Measurements from ENCODE around the gene CFAP52.
"Not testable (repeated sequence)": the region's sequence is repeated elsewhere in the genome, so short reads cannot be mapped to it uniquely, and the experiment has no call there.

CFAP52 gene

GRCh38 chr17:9568957-9569588 lies 7.4 kb upstream of the CFAP52 start:
- no peak for DNase-seq (ENCODE audit: low spot score)

GRCh38 chr17:9571201-9571600 lies 5.2 kb upstream of the CFAP52 start:
- DNase-seq (ENCODE audit: low spot score): no peak

GRCh38 chr17:9575381-9576101 lies 901 bp upstream of the CFAP52 start, which contains the start of gene STX8:
Gene STX8, minus strand, starts transcription at chr17:9575820. Its CDS starts 12 bp downstream, at chr17:9575808.
- DNase-seq (ENCODE audit: low spot score): peak; percentile 62

GRCh38 chr17:9577373-9577709 lies 899 bp downstream of the CFAP52 start:
- DNase-seq (ENCODE audit: low spot score): no peak

- DNase-seq (ENCODE audit: low spot score): no peak
These were observed 11.7 kb downstream of the CFAP52 start for GRCh38 chr17:9587969-9588656.

- DNase-seq (ENCODE audit: low spot score): no peak
These were observed 17.6 kb downstream of the CFAP52 start for GRCh38 chr17:9594065-9594464.

GRCh38 chr17:9597638-9598037 lies 21.2 kb downstream of the CFAP52 start:
- DNase-seq (ENCODE audit: low spot score): not testable (repeated sequence)

- DNase-seq (ENCODE audit: low spot score): no peak
These were observed 22.2 kb downstream of the CFAP52 start for GRCh38 chr17:9598661-9599060.

GRCh38 chr17:9604583-9604982 lies 28.1 kb downstream of the CFAP52 start:
- DNase-seq (ENCODE audit: low spot score): not testable (repeated sequence)

GRCh38 chr17:9606453-9606852 lies 30.0 kb downstream of the CFAP52 start:
- no peak for DNase-seq (ENCODE audit: low spot score)

- DNase-seq (ENCODE audit: low spot score): not testable (repeated sequence)
These were observed 30.6 kb downstream of the CFAP52 start for GRCh38 chr17:9607058-9607457.

GRCh38 chr17:9611557-9611956 lies 35.1 kb downstream of the CFAP52 start:
- DNase-seq (ENCODE audit: low spot score): no peak

- no peak for DNase-seq (ENCODE audit: low spot score)
These were observed 35.6 kb downstream of the CFAP52 start for GRCh38 chr17:9612006-9612405.

- no peak for DNase-seq (ENCODE audit: low spot score)
These were observed 39.0 kb downstream of the CFAP52 start for GRCh38 chr17:9615486-9615885.

- DNase-seq (ENCODE audit: low spot score): no peak
These were observed 46.5 kb downstream of the CFAP52 start for GRCh38 chr17:9622961-9623360.

GRCh38 chr17:9628509-9628908 lies 52.1 kb downstream of the CFAP52 start:
- DNase-seq (ENCODE audit: low spot score): no peak

GRCh38 chr17:9632741-9633140 lies 56.3 kb downstream of the CFAP52 start:
- no peak for DNase-seq (ENCODE audit: low spot score)

GRCh38 chr17:9635340-9635739 lies 58.9 kb downstream of the CFAP52 start:
- DNase-seq (ENCODE audit: low spot score): no peak

GRCh38 chr17:9636501-9636900 lies 60.1 kb downstream of the CFAP52 start:
- DNase-seq (ENCODE audit: low spot score): no peak

GRCh38 chr17:9640388-9640787 lies 63.9 kb downstream of the CFAP52 start:
- not testable (repeated sequence) for DNase-seq (ENCODE audit: low spot score)

- DNase-seq (ENCODE audit: low spot score): no peak
These were observed 67.2 kb downstream of the CFAP52 start for GRCh38 chr17:9643611-9644010.

- no peak for DNase-seq (ENCODE audit: low spot score)
These were observed 68.7 kb downstream of the CFAP52 start, which contains the start of gene USP43 for GRCh38 chr17:9644910-9645751. Gene USP43, plus strand, starts transcription at chr17:9645517. Its CDS starts 116 bp downstream, at chr17:9645633.
